K562 (cell line): ENCODE measurements around the gene EGFR. TPM values are rescaled to one million over a fixed set of nuclear protein-coding genes. Genes with fewer than 3 reads are reported as not detected.

ENCODE experiments used
- ATAC-seq: fragments of 200-7000 bp; cut with Tn5 transposase; 3 replicates; pipeline ENCODE4 v1.9.1; 2020; ENCODE audit warnings: moderate library complexity
- BruUV-seq: library from RNA; stranded (reverse); fragments of 400-500 nt; replicated peaks from 2 replicates; lab custom pipeline; 2021; lab: Mats Ljungman, UMichigan
- CTCF ChIA-PET: fragments of 300-600 bp; formaldehyde crosslinking; extraction: SDS; loops from one replicate; lab custom pipeline; 2021; ENCODE audit warnings: low intra/inter-chr PET ratio; lab: Yijun Ruan, JAX
- POLR2A ChIA-PET: fragments of 300-600, 350-650 bp; sonication (Branson Sonifier 250); formaldehyde crosslinking; extraction: SDS; loops from one replicate; lab custom pipeline; 2021; ENCODE audit warnings: antibody characterized with exemption, inconsistent platforms; lab: Yijun Ruan, JAX
- DNase-seq, 4 experiments: peaks; one replicate each; pipeline versions ENCODE4 v3.0.0 to v3.0.0-alpha.2; 2011 to 2018; ENCODE audit warnings: low spot score in 3 of 4, mixed read lengths in 3 of 4; ENCODE audit errors: extremely low read depth in 1 of 4
- FAIRE-seq: peaks from 2 replicates; lab custom pipeline; 2011; peaks lifted over from hg19 to GRCh38; lab: Jason Lieb, UNC
- H2AFZ ChIP-seq: 2 replicates; pipeline ENCODE4 v1.6.0; 2011; ENCODE audit warnings: low read depth, low read length, control low read depth, inconsistent platforms
- H3K27ac ChIP-seq: fragments of 200-600 bp; 3 replicates; pipeline ENCODE4 v1.8.0; 2011; ENCODE audit warnings: low read depth, mild to moderate bottlenecking, control low read depth, inconsistent platforms, low read length, moderate library complexity, mixed read lengths; ENCODE audit errors: extremely low read depth
- H3K27me3 ChIP-seq, 2 experiments: fragments of 300-600 bp in 1 of 2; 2 replicates in 1 of 2; 3 replicates in 1 of 2; pipeline versions ENCODE4 v1.6.0 to v1.8.0; 2011; ENCODE audit warnings: inconsistent platforms in 2 of 2, low read length in 2 of 2, mild to moderate bottlenecking in 1 of 2, mixed read lengths in 1 of 2, moderate library complexity in 1 of 2; ENCODE audit not compliant: control insufficient read depth in 2 of 2, insufficient read depth in 2 of 2
- H3K36me3 ChIP-seq: fragments of 300-600 bp; 3 replicates; pipeline ENCODE4 v1.8.0; 2011; ENCODE audit warnings: mild to moderate bottlenecking, low read length, inconsistent platforms; ENCODE audit not compliant: control insufficient read depth, insufficient read depth
- H3K4me1 ChIP-seq, 2 experiments: fragments of 200-600 bp in 1 of 2; replicated peaks in 1 of 2; 2 replicates in 1 of 2; 3 replicates in 1 of 2; pipeline versions ENCODE4 v1.5.1 to v1.8.0; 2011; ENCODE audit warnings: inconsistent platforms in 2 of 2, low read length in 2 of 2, mild to moderate bottlenecking in 1 of 2, mixed read lengths in 1 of 2, moderate library complexity in 1 of 2; ENCODE audit not compliant: control insufficient read depth in 2 of 2, insufficient read depth in 2 of 2
- H3K4me2 ChIP-seq: 2 replicates; pipeline ENCODE4 v1.6.1; 2011; ENCODE audit warnings: low read length, control low read depth, inconsistent platforms, mixed read lengths; ENCODE audit not compliant: insufficient read depth
- H3K4me3 ChIP-seq: fragments of 200-600 bp; sonication (generic), shearing (Covaris generic); 2 replicates; pipeline ENCODE4 v1.5.1; 2016; ENCODE audit warnings: control low read depth, inconsistent platforms
- H3K79me2 ChIP-seq: fragments of 200-600 bp; 3 replicates; pipeline ENCODE4 v1.8.0; 2011; ENCODE audit warnings: low read length, inconsistent platforms; ENCODE audit not compliant: control insufficient read depth, insufficient read depth
- H3K9ac ChIP-seq, 2 experiments: 2 replicates each; pipeline versions ENCODE4 v1.6.0 to v1.6.1; 2011; ENCODE audit warnings: low read depth in 2 of 2, low read length in 2 of 2, control low read depth in 1 of 2, inconsistent platforms in 1 of 2, mild to moderate bottlenecking in 1 of 2, mixed read lengths in 1 of 2; ENCODE audit not compliant: insufficient read depth in 1 of 2
- H3K9me1 ChIP-seq: one replicate; pipeline ENCODE4 v1.6.0; 2011; ENCODE audit warnings: inconsistent platforms, mild to moderate bottlenecking, low read length, moderate library complexity; ENCODE audit not compliant: control insufficient read depth, insufficient read depth
- H3K9me3 ChIP-seq: replicated peaks from 2 replicates; pipeline ENCODE4 v1.5.1; 2011; ENCODE audit warnings: low read depth, low read length, inconsistent platforms; ENCODE audit not compliant: control insufficient read depth, insufficient read depth
- H4K20me1 ChIP-seq: replicated peaks from 2 replicates; pipeline ENCODE4 v1.6.1; 2011; ENCODE audit warnings: low read length, inconsistent platforms, mixed read lengths; ENCODE audit not compliant: control insufficient read depth, insufficient read depth
- ARID2 ChIP-seq: fragments of 450-650 bp; IDR thresholded peaks from 2 replicates; pipeline ENCODE4 v1.6.1; 2017; ENCODE audit warnings: antibody characterized with exemption, mild to moderate bottlenecking
- ASH1L ChIP-seq: fragments of 450-650 bp; IDR thresholded peaks from 2 replicates; pipeline ENCODE4 v1.6.1; 2018; ENCODE audit warnings: borderline replicate concordance, mild to moderate bottlenecking, low read depth; ENCODE audit not compliant: partially characterized antibody
- NCOA4 ChIP-seq: fragments of 450-650 bp; IDR thresholded peaks from 2 replicates; pipeline ENCODE4 v1.6.1; 2018; ENCODE audit warnings: mild to moderate bottlenecking; ENCODE audit not compliant: partially characterized antibody
- POLR2AphosphoS2 ChIP-seq: IDR thresholded peaks from 2 replicates; pipeline ENCODE4 v1.6.1; 2012; ENCODE audit warnings: low read length, improper control_type of control experiment
- PTTG1 ChIP-seq: fragments of 450-650 bp; IDR thresholded peaks from 2 replicates; pipeline ENCODE4 v1.6.1; 2016; ENCODE audit warnings: low read depth, mild to moderate bottlenecking, missing genetic modification characterization, missing compliant biosample characterization
- SETDB1 ChIP-seq: IDR thresholded peaks from one replicate; pipeline ENCODE4 v1.6.1; 2012; ENCODE audit warnings: low read length, control low read depth, inconsistent platforms
- SIN3B ChIP-seq: fragments of 450-650 bp; IDR thresholded peaks from 2 replicates; pipeline ENCODE4 v1.6.1; 2017; ENCODE audit warnings: low read depth, mild to moderate bottlenecking, moderate library complexity
- SMARCB1 ChIP-seq: IDR thresholded peaks from 2 replicates; pipeline ENCODE4 v1.6.1; 2011; ENCODE audit warnings: improper control_type of control experiment, low read depth; ENCODE audit not compliant: insufficient read length
- TBP ChIP-seq: optimal IDR thresholded peaks from 2 replicates; pipeline ENCODE3; 2011; ENCODE audit warnings: low read depth, low read length, improper control_type of control experiment
- WGBS: fragments of 100-300 bp; shearing (Covaris generic); methylation state at CpG from one replicate; pipeline ENCODE4 v1.1.6; 2016; ENCODE audit warnings: low coverage, mixed read lengths; ENCODE audit not compliant: insufficient coverage; ENCODE audit errors: missing lambda C conversion rate; 5-methylcytosine and 5-hydroxymethylcytosine counted together
- in situ Hi-C: fragments of 300-500 bp; cut with MboI; formaldehyde crosslinking; loops from 4 replicates; pipeline ENCODE4 v1.15.0; 2018; ENCODE audit warnings: inconsistent platforms, mixed read lengths
- intact Hi-C: fragments of 100-400 bp; cut with micrococcal nuclease; formaldehyde crosslinking; loops from 2 replicates; pipeline ENCODE4 v1.14.2; 2022
- polyA plus RNA-seq, 8 experiments: library from polyadenylated mRNA; depleted of rRNA in 4 of 8; stranded (reverse) in 5 of 8; unstranded in 3 of 8; fragments of >200 nt; fragmentation: Nextera tagmentation in 2 of 8; fragmentation: Illumina TruSeq in 1 of 8; extraction: Ambion mirVana in 2 of 8; extraction: Trizol in 1 of 8; gene quantifications; 2 replicates each; pipeline versions ENCODE4 v1.2.1 to v1.2.3, GENCODE V29; 2011 to 2014; ENCODE audit warnings: inconsistent platforms in 1 of 8, missing spikeins in 1 of 8
- total RNA-seq, 7 experiments: library from RNA; depleted of rRNA in 6 of 7; stranded (reverse); fragments of >200 nt in 6 of 7; fragmentation: Illumina TruSeq in 2 of 7; extraction: Trizol in 2 of 7; gene quantifications; 2 replicates each; pipeline versions ENCODE4 v1.2.1 to v1.2.3, GENCODE V29; 2011 to 2021; ENCODE audit warnings: low replicate concordance in 1 of 7
- TF ChIP-seq, protein P1 (sequence below): sonication (generic); formaldehyde crosslinking; IDR thresholded peaks from 2 replicates; pipeline ENCODE4 v1.8.1; 2023; ENCODE audit warnings: mild to moderate bottlenecking, missing genetic modification reagents

EGFR gene
- total and polyA plus RNA-seq, 9 of the 15 experiments (the other 6 are each of a cell fraction or from before 2014, with no cell fraction given), result 0.13 TPM; not detected in 8

DNA sequence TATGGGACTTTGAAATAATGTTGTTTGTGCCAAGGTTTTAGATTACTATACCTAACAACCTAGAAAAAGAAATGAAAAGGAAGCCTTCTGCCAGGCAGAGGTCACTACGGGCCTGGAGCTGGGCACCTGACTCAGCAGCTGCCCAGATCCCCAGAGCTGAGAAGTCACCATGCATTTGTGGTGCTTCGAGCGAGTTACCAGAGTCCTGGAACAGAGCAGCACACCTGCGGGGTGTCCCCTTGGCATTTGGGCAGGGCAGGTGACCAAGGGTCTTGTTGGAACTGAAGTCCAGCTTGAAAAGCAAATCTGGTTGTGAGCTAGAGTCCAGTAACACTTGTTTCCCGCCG, 25.5 kb downstream of the EGFR start:
- BruUV-seq, result no TSS peak
- Histone ChIP-seq H3K9me3 (no peaks in the 10 kb centered on the region), H3K4me1 (no peaks in the 10 kb centered on the region), H3K79me2 (no peaks in the 10 kb centered on the region), H3K27me3 (peaks cover 7 to 9% of the 10 kb centered on the region in 2 experiments; a peak in 3 of 5 replicates), H3K4me3 (no peak overlapping the region), H4K20me1 (no peaks in the 10 kb centered on the region), H3K4me2 (no peak overlapping the region), H2AFZ (no peak overlapping the region), H3K27ac (no peak overlapping the region), H3K9me1 (no peaks in the 10 kb centered on the region), H3K36me3 (no peaks in the 10 kb centered on the region), H3K9ac (no peak overlapping the region)
- 0% methylated on average over 6 of the region's 6 CpGs for WGBS
- no peak for TF ChIP-seq TBP
- no peak for TF ChIP-seq ARID2
- TF ChIP-seq NCOA4, result no peak
- TF ChIP-seq ASH1L, result no peak
- TF ChIP-seq PTTG1, result no peak
- TF ChIP-seq SMARCB1, result no peak
- TF ChIP-seq, protein P1, sequence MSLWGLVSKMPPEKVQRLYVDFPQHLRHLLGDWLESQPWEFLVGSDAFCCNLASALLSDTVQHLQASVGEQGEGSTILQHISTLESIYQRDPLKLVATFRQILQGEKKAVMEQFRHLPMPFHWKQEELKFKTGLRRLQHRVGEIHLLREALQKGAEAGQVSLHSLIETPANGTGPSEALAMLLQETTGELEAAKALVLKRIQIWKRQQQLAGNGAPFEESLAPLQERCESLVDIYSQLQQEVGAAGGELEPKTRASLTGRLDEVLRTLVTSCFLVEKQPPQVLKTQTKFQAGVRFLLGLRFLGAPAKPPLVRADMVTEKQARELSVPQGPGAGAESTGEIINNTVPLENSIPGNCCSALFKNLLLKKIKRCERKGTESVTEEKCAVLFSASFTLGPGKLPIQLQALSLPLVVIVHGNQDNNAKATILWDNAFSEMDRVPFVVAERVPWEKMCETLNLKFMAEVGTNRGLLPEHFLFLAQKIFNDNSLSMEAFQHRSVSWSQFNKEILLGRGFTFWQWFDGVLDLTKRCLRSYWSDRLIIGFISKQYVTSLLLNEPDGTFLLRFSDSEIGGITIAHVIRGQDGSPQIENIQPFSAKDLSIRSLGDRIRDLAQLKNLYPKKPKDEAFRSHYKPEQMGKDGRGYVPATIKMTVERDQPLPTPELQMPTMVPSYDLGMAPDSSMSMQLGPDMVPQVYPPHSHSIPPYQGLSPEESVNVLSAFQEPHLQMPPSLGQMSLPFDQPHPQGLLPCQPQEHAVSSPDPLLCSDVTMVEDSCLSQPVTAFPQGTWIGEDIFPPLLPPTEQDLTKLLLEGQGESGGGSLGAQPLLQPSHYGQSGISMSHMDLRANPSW, result no peak
- no peak for TF ChIP-seq POLR2AphosphoS2
- no peak for TF ChIP-seq SIN3B
- TF ChIP-seq SETDB1, result no peak
- in situ Hi-C loops, result no loop called here
- no peak for FAIRE-seq
- DNase-seq, result no peak
- ChIA-PET POLR2A (interaction anchor here (1.2 kb wide), 1 partner anchor 10 kb away, joined by 3 read pairs; no protein-coding TSS in a partner anchor), CTCF (no interaction called here)
- ATAC-seq, result no peak
- intact Hi-C loops, result no loop called here
